Stimulated activated CD8-positive, alpha-beta memory T cell treated with anti-CD3 and anti-CD28 coated beads, Interleukin-4, amount 100 ng/mL, for 24 hours (primary cell): ENCODE data around the gene TOR3A.
"Not testable (repeated sequence)": the region's sequence is repeated elsewhere in the genome, so short reads cannot be mapped to it uniquely, and the experiment has no call there.

ENCODE experiments used
- DNase-seq: peaks from one replicate; pipeline ENCODE4 v3.0.0-alpha.2; 2020; ENCODE audit warnings: low read depth

TOR3A gene

DNA sequence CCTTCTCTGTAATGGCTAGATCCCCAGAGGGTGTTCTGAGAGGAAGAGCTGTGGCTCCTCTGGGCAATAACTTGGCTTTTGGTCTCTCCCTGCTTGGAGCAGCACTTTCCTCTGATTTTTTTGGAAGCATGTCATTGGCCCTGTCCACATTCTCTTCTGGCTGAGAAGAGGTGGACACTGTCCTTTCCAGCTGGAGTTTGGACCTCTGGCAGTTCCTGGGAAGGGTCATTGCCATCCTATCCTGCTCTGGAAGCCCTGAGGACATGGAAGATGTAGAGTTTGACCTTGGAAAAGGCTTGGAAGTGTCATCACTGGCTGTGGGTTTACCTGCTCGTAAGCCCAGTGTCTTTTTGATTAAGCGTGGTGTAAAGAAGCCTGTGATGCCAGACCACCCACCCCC lies 26.8 kb downstream of the TOR3A start:
- DNase-seq: no peak

DNA sequence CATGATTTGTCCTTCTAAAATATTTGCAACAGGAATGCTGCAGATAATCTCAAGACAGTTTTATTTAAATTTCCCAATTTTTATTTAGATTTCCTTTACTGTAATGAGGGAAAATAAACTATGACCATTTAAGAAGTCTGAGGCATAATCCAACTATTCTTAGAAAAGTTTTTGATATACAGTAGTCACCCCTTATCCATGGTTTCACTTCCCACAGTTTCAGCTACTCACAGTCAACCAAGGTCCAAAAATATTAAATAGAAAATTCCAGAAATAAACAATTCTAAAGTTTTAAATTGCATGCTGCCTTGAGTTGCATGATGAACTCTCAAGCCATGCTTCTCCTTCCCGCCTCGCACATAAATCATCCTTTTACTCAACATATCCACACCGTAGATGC lies 33.3 kb downstream of the TOR3A start:
- DNase-seq: no peak

DNA sequence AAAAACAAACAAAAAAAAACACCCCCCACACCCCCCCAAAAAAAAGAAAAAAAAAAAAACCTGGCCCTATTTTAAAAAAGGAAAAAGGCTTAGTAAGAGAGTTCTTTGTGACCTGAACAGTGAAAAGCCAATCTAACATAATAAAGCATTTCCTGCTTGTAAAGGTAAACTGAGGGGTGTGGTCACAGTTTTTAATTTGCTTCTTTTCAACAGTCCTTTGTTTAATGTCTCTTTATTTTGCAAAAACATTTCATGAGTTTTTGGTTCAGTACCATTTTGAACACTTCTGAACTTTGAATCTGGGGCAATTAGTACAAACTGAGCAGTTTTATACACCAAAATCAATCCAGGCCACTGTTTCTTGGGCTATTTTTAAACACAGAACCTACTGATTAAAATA lies 37.6 kb downstream of the TOR3A start:
- no peak for DNase-seq

DNA sequence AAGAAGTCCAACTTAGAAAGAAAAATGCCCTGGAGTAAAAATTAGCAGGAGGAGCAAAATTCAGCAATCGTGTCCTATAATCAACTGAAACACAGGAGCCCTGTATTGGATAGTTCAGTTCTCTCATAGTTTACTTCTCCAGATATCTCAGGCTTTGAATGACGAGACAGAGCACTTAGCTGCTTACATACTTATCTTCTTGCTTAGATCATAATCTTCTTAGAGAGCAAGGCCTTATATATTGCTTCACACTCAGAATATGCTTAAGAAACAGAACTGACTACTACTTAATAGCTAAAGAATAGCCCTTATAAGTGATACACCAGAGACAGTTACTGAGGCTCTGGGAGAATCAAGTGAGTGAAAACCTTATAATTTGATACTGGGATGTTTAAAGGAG lies 38.9 kb downstream of the TOR3A start:
- DNase-seq: no peak

DNA sequence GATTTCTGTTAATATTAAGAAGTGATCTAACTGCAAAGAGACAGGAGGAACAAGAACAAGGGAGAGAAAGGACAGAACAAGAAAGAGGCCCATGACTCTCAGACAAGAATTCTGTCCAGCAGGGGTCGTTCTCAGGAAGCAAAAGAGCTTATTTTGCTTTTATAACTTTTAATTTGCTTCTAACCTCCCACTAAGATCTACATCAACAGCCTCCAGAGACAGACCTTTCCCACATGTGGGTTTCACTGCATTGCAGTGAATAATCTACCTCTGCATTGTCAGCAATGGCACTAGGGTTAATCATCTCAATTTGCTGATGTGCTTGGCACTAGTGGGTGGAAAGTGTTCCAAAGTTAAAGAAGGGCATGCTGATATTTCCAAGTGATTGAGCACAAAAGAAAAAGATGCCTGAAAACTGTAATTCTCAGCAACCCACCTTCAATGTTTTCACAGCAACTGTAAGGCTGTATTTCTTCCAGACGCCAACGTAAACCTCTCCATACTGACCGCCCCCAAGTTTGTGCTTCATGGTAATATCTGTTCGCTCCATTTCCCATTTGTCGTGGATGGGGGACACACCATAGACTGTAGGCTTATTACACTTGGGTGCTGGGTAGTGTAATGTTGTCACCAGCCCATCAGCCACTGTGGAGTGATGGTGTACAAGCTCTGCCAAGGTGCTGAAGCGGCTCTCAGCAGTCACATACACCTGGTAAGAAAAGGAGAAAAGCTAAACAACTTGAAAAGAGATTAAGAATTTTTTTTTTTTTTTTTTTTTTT lies 39.5 kb downstream of the TOR3A start:
- DNase-seq: no peak

DNA sequence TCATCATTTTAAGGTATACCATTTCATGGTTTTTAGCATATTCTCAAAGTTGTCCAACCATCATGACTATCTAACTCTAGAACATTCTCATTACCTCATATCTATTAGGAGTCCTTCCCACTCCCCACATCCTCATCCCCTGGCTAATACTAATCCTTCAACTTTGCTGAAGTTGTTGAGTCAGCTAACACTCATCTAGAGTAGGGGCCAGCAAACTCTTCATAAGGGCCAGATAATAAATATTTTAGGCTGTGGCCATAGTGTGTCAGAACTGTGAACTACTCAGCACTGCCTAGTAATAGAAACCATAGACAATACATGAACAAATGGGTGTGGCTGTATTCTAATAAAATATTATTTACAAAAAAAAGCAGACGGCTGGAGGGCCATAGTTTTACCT lies 43.0 kb downstream of the TOR3A start:
- DNase-seq: no peak

DNA sequence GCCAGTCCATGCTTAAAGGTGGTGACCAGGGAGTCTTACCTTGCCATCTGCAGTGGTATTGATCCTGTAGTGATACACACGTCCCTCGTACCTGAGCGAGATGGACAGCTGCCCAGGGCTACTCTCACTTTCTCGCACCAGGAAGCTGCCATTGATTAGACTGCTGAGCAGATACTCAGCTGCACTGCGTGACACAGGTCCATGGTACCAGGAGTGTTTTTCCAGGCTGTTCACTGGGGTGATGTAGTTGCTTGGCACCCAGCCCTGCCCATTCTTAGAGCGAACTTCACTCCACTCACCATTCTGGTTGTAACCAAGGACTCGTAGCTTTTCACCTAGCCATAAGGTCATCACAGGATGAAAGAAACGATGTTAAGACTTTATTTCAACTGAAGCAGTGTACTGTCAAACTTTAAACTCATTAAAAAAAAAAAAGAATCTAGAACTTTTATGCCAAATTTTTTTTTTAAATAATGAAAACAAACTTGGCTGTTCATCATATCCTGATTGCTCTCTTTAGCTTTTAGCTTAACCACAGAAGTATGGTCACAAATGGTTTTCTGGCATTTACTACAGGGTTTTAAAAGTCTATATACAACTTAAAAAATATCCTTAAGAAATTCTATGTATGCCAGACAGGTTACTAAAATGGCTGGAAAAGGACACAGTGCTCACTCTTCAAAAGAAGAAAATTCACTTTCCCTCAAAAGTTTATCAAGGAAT lies 44.6 kb downstream of the TOR3A start:
- no peak for DNase-seq

DNA sequence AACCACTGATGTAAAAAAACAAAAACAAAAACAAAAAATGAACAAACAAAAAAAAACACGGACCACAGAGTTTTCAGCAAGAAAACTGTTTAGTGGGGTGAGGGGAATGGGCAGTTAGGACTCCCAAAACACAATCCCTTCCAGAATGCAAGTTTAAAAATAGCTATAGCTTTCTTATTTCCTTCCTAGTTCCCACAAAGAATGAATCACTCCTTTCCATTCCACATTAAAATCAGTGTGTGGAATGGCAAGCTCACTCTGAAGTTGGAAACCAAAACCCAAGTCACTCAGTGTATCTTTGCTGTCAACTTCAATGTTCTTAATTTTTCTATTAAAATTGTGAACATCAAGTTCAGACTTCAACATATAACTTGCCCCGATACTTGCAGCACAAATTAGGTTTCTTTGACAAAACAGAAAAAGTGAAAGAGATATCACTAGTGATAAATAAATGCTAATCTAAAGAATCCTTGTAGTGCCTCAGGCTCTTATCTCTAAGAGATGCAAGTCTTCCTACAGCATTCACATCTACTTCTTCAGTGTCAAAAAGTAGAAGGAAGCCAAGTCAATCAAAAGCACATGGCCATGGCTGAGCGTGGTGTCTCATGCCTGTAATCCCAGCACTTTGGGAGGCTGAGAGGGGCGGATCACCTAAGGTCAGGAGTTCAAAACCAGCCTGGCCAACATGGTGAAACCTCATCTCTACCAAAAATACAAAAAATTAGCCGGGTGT lies 45.5 kb downstream of the TOR3A start:
- DNase-seq: no peak

DNA sequence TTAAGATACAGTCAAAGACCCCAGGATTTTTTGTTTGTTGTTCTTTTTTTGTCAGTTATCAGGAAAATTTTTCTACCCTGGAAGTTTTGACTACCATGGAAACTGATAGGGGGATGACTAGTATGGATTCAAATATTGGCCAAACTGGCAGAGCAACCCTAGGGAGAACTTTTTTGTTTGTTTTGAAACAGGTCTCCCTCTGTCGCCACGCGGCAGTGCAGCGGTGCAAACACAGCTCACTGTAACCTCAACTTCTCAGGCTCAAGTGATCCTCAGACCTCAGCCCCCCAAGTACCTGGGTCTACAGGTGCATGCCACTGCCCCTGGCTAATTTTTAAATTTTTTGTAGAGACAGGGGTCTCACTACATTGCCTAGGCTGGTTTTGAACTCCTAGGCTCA lies 46.6 kb downstream of the TOR3A start:
- DNase-seq: no peak

DNA sequence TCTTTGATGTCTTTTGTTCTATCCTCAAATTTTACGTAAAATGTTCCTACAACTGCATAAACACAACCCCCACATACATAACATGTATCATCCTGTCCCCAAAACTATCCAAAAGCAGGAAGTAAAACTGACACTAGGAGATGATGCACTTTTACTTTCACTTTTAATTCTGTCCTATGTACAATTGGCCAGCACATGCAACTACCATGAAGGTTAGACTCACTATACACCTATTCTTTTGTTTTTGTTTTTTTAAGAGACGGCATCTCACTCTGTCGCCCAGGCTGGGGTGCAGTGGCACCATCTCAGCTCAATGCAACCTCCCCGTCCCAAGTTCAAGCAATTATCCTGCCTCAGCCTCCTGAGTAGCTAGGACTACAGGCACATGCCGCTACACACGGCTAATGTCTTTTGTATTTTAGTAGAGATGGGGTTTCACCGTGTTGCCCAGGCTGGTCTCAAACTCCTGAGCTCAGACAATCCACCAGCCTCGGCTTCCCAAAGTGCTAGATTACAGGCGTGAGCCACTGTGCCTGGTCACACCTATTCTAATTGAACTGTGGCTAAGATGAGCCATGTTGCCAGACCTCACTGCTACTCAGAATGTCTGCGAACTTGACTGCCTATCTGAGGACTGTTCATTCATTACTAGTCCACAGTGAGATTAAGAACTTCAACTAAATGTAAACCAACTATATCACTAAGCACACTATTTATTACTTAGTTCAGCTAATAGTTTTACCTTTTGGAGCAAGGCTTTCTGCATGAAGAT lies 48.0 kb downstream of the TOR3A start:
- no peak for DNase-seq

DNA sequence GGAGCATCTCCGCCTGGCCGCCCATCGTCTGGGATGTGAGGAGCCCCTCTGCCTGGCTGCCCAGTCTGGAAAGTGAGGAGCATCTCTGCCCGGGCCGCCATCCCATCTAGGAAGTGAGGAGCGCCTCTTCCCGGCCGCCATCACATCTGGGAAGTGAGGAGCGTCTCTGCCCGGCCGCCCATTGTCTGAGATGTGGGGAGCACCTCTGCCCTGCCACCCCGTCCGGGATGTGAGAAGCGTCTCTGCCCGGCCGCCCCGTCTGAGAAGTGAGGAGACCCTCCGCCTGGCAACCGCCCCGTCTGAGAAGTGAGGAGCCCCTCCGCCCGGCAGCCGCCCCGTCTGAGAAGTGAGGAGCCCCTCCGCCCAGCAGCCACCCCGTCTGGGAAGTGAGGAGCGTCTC lies 53.3 kb downstream of the TOR3A start:
- DNase-seq: not testable (repeated sequence)

DNA sequence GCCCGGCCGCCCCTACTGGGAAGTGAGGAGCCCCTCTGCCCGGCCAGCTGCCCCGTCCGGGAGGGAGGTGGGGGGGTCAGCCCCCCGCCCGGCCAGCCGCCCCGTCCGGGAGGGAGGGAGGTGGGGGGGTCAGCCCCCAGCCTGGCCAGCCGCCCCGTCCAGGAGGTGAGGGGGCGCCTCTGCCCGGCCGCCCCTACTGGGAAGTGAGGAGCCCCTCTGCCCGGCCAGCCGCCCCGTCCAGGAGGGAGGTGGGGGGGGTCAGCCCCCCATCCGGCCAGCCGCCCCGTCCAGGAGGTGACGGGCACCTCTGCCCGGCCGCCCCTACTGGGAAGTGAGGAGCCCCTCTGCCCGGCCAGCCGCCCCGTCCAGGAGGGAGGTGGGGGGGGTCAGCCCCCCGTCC lies 53.8 kb downstream of the TOR3A start:
- not testable (repeated sequence) for DNase-seq

DNA sequence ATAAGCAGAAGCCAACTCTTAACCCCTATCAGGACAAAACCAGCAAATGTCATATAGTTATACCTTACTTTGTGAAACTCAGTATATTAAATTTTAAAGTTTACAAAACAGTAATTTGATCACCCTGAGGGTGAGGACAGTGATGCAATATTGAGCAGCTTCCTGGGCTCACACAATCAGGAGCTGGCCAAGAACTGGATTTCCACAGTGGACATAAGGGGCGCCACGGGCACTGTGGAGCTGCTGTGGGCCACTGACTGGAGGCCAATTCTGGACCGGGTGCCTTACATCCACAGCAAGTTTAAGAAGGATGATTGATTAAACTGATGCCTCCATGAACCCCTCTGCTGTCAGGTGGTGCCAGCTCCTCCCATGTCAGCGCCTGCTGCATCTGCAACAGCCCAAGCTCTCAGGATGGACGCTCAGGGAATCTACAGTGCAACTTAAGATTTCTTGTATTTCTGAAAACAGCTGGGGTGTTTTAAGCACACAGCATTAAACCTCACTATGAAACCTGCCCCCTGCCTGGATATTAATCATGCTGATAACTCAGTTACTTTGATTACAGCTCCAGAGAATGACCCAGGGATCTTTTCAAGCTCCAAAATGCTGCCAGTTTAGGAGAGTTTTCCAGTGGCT lies 55.9 kb downstream of the TOR3A start:
- DNase-seq: no peak

DNA sequence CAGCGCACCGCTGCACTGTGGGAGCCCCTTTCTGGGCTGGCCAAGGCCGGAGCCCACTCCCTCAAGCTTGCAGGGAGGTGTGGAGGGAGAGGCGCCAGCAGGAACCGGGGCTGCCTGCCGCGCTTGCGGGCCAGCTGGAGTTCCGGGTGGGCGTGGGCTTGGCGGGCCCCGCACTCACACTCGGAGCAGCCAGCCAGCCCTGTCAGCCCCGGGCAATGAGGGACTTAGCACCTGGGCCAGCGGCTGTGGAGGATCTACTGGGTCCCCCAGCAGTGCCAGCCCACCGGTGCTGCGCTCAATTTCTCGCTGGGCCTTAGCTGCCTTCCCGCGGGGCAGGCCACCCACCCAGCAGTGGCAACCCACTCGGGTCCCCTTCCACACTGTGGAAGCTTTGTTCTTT lies 56.9 kb downstream of the TOR3A start:
- DNase-seq: not testable (repeated sequence)

DNA sequence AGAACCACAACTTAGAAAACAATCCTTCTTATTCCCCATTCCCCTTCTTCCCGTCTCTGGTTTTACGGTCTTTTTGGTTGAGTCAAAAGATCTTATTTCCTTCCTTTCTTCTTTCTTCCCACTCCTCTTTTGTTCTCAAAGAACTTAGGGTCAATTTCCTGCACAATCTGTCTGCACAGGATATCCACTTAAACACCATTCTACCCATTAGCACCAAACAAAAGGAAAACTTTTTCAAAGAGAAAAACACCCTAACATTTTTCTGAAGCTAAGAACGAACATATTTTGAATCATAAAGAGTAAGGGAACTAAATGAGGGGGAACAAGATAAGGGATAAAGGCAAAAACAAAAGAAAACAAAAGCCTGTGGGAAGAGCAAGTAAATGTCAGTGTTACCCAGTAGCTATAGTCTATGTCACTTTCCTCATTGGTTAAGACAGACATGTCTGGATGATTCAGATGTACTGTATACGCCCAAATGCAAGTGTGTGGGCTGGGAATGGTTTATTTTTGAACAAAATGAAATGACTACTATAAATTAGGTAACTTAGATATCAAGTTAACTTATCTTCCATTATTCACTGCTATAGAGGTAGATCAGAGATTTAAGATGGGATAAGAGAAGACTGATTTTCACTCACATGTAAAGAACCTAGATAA lies 59.9 kb downstream of the TOR3A start:
- DNase-seq: no peak

DNA sequence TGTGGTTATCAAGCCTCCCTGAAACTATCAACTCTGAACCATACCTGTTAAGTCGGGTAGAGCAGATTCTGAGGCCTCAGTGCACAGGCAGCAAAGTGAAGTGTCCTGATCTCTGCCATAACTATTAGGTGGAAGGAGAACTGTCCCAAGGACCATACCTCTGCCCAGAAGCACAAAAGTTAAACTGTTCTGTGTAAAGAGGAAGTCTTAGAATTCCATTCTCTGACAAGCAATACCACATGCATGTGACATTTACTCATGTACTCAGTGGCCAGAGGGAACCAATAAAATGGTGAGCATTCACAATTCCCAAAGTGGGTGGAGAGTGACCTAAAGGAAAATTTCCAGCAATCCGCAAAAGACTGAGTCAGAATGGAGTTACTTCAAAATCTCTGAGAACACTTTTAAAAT lies 61.0 kb downstream of the TOR3A start:
- no peak for DNase-seq

DNA sequence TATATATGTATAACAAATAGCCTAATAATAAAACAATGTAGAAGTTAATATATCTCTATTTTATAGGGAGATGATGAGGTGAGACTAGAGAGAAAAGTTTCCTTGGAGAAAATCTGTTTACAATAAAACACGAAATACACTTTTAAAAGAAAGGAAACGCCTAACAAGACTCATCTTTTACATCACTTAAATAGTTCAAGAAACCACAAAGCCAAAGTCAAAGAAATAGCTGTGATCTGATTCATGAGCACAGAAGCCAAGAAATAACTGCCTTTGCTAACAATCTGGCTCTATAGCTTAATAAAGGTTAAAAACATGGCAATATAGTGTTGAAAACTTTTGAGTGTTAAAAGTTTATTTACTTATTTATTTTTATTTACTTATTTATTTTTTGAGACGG lies 61.5 kb downstream of the TOR3A start:
- DNase-seq: no peak

DNA sequence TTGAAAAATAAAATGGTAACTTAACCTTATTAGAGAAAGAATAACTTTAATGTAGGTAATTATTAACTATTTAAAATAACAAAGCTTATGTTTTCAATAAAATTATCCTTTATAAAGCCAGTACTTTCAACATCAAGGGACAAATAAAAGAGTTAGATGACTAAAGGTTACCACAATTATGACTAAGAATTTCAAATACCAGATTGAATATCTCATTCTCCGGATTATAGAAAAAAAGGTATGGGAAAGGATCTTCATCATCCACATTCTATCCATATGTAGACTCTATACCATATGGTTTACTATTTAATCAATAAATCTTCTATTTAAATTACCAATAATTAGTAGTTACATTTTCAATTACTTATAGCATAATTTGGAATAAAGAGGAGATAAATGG lies 62.8 kb downstream of the TOR3A start:
- DNase-seq: no peak

DNA sequence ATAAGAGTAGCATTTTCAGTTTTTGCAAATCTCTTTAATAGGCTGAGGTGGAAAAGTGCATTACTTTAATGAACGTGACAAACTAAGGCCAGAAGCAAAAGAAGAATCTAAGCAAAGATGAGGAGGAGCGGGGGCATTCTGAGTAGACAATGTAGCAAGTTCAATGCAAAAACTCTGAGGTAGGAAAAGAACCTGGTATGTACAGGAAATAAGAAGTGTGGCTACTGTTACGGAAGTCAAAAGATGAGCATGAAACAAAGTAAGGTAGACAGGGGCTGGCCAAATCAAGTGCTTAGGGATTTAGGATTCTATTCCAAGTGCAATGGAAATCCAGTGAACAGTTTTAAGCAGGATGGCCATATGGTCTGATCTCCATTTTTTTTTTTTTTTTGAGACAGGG lies 63.7 kb downstream of the TOR3A start:
- DNase-seq: no peak
